ENCODE results near the gene MEX3B. TPM values are rescaled to one million over a fixed set of nuclear protein-coding genes. Genes with fewer than 3 reads are reported as not detected.
"Not testable (repeated sequence)": the region's sequence is repeated elsewhere in the genome, so short reads cannot be mapped to it uniquely, and the experiment has no call there.

The MEX3B gene
- total and polyA plus RNA-seq, 7 donors, result 0.23 to 5.8 (median 3.5) TPM

DNA sequence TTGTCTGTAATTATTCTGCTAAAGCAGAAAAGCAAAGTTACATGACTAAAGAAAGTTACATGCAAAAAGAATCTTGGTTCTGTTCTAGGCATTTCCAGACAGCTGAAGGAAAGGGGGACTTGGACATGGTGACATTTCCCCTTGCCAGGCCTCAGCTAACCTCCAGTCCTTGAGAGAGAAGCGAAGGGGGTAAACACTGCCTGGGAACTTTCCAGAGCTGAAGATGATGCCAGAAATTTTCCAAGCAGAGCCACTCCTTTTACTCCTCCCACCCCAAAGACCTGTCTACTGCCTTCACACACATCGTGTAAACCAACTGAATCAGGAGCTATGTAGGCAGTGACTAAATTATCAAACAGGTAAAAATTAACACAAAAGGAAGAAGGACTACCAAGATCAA is 5.4 kb downstream of the MEX3B start:
- Histone ChIP-seq H3K9me3 (no peaks in the 10 kb centered on the region), H3K27ac (peak overlapping the region in 3 of 4 donors; percentile 22 to 56 (median 38)), H3K4me1 (peaks cover 0 to 38% (median 26%) of the 10 kb centered on the region in 4 donors), H3K36me3 (no peaks in the 10 kb centered on the region), H3K4me3 (no peak overlapping the region), H3K27me3 (no peaks in the 10 kb centered on the region)
- TF ChIP-seq POLR2A (IDR thresholded peaks at IDR 0.05) (no peak), POLR2AphosphoS5 (IDR thresholded peaks at IDR 0.05) (no peak), CTCF (IDR thresholded peaks at IDR 0.05) (no peak), EP300 (IDR thresholded peaks at IDR 0.05) (no peak)
- intact Hi-C loops (cut with DNase I), result loop anchor here (10.0 kb wide), 2 partner anchors 496 to 1046 kb away; no protein-coding TSS in a partner anchor
- 24 to 56% methylated on average over 2 of the region's 2 CpGs for WGBS, 2 donors
- DNase-seq, result no peak

DNA sequence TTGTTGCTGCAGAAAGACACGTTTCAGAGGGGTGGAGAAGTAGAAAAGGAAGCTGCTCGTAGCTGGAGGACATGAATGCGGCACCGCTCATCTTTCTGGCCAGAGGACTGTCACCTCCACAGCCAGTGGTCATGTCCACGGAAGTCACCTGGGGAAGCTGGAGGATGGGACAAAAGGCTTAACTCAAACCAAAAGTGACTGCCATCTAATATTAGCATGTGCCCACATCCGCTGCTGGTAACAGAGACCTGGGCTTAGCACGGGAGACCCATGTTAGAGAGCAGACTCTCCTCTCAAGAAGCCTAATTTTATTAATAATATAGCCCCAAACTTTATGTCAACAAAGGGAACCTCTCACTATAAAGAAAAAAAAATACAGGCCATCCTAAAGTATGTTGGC is 5.9 kb downstream of the MEX3B start:
- Histone ChIP-seq H3K4me1 (peaks cover 0 to 38% (median 26%) of the 10 kb centered on the region in 4 donors), H3K27me3 (no peaks in the 10 kb centered on the region), H3K36me3 (no peaks in the 10 kb centered on the region), H3K4me3 (no peak overlapping the region), H3K9me3 (no peaks in the 10 kb centered on the region), H3K27ac (peak overlapping the region in 1 of 4 donors; percentile 56)
- no peak for DNase-seq
- intact Hi-C loops (cut with DNase I), result loop anchor here (10.0 kb wide), 2 partner anchors 495 to 1045 kb away; no protein-coding TSS in a partner anchor
- 93 to 94% methylated on average over 7 of the region's 7 CpGs for WGBS, 2 donors
- TF ChIP-seq POLR2A (IDR thresholded peaks at IDR 0.05) (no peak), CTCF (IDR thresholded peaks at IDR 0.05) (no peak), EP300 (IDR thresholded peaks at IDR 0.05) (no peak), POLR2AphosphoS5 (IDR thresholded peaks at IDR 0.05) (no peak)

GRCh38 chr15:82036461-82036860 is 9.4 kb downstream of the MEX3B start:
- no peaks in the 10 kb centered on the region for H3K36me3 ChIP-seq
- TF ChIP-seq POLR2AphosphoS5 (IDR thresholded peaks at IDR 0.05) (no peak), CTCF (IDR thresholded peaks at IDR 0.05) (no peak), EP300 (IDR thresholded peaks at IDR 0.05) (no peak), POLR2A (IDR thresholded peaks at IDR 0.05) (no peak)
- H3K4me1 ChIP-seq, result peaks cover 0 to 15% (median 11%) of the 10 kb centered on the region in 4 donors
- H3K4me3 ChIP-seq, result no peak overlapping the region
- no peak overlapping the region for H3K27ac ChIP-seq
- intact Hi-C loops (cut with DNase I), result no loop called here
- H3K9me3 ChIP-seq, result no peaks in the 10 kb centered on the region
- 69 to 89% methylated on average over 7 of the region's 7 CpGs for WGBS, 2 donors
- H3K27me3 ChIP-seq, result no peaks in the 10 kb centered on the region
- DNase-seq, result no peak

GRCh38 chr15:82031871-82032270 is 13.9 kb downstream of the MEX3B start:
- Histone ChIP-seq H3K4me3 (no peak overlapping the region), H3K36me3 (no peaks in the 10 kb centered on the region), H3K27me3 (no peaks in the 10 kb centered on the region), H3K27ac (no peak overlapping the region), H3K9me3 (no peaks in the 10 kb centered on the region), H3K4me1 (no peaks in the 10 kb centered on the region)
- 66 to 79% methylated on average over 5 of the region's 5 CpGs for WGBS, 2 donors
- no peak for DNase-seq
- intact Hi-C loops (cut with DNase I), result no loop called here
- TF ChIP-seq POLR2A (IDR thresholded peaks at IDR 0.05) (no peak), CTCF (IDR thresholded peaks at IDR 0.05) (no peak), EP300 (IDR thresholded peaks at IDR 0.05) (no peak), POLR2AphosphoS5 (IDR thresholded peaks at IDR 0.05) (no peak)

DNA sequence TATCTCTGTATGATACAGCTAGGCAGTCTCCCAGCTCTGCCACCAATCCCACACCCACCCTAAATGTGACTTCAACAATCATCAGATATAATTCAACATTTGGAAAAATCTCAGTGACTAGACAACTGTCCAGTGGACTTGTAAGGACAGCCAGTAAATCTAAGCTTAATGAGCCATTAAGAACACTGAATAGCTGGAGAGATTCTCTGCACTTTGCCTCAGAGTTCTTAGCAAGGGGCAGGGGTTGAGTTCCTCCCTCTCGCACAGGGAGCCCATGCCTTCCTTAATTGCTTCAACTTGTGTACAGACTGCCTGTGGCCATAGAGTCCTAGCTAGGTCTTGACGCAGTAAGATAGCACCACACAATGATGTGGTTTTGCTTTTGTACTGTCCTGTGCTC is 15.6 kb downstream of the MEX3B start:
- intact Hi-C loops (cut with DNase I), result no loop called here

DNA sequence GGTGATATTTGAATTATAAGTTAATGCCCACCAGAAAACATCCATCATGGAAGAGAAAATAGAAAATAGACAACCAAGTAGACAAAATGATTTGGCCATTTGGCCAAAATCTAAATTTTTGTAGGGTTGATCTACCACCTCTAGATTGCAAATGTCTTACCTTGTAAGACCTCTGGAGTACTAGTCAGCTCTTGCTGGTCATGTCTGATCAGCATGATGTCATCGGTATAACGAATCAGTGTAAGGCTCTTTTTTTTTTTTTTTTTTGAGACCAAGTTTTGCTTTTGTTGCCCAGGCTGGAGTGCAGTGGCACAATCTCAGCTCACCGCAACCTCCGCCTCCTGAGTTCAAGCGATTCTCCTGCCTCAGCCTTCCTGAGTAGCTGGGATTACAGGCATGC is 17.7 kb downstream of the MEX3B start:
- DNase-seq; H3K27ac ChIP-seq; H3K9me3 ChIP-seq; H3K4me3 ChIP-seq; H3K4me1 ChIP-seq; H3K36me3 ChIP-seq; intact Hi-C loops (cut with DNase I); H3K27me3 ChIP-seq: not testable (repeated sequence)
- WGBS, 2 donors, result 76% methylated on average over 5 of the region's 5 CpGs

More for the DNA sequence above, 15.6 kb downstream of the MEX3B start:
- 90 to 92% methylated on average over 2 of the region's 2 CpGs for WGBS, 2 donors
- no peak for DNase-seq
- H3K4me1 ChIP-seq, result no peaks in the 10 kb centered on the region
- H3K27ac ChIP-seq, result no peak overlapping the region
- H3K36me3 ChIP-seq, result no peaks in the 10 kb centered on the region
- no peak for TF ChIP-seq POLR2AphosphoS5 (IDR thresholded peaks at IDR 0.05)
- no peak for TF ChIP-seq EP300 (IDR thresholded peaks at IDR 0.05)
- no peak for TF ChIP-seq CTCF (IDR thresholded peaks at IDR 0.05)
- no peak for TF ChIP-seq POLR2A (IDR thresholded peaks at IDR 0.05)
- no peak overlapping the region for H3K4me3 ChIP-seq
- no peaks in the 10 kb centered on the region for H3K9me3 ChIP-seq
- no peaks in the 10 kb centered on the region for H3K27me3 ChIP-seq
